Naive B cell (primary cell): ENCODE data around the gene KRT80. TPM values are rescaled to one million over a fixed set of nuclear protein-coding genes. Genes with fewer than 3 reads are reported as not detected.

Source experiments
- ATAC-seq, 2 donors: fragments of 150-1000 bp; cut with Tn5 transposase; 2 replicates each; pipeline ENCODE4 v1.10.0; 2021; ENCODE audit warnings: low read depth in 2 of 2, mild to moderate bottlenecking in 2 of 2, moderate library complexity in 2 of 2
- DNase-seq: peaks from one replicate; pipeline ENCODE4 v3.0.0; 2022
- H3K27ac Mint-ChIP-seq, 6 donors: one replicate each; pipeline ENCODE4 v1.8.0; 2020 to 2022; ENCODE audit warnings: mild to moderate bottlenecking in 6 of 6, mixed read lengths in 6 of 6, moderate library complexity in 5 of 6, inconsistent platforms in 2 of 6
- H3K27me3 Mint-ChIP-seq, 3 donors: one replicate each; pipeline ENCODE4 v1.8.0; 2021 to 2022; ENCODE audit warnings: mixed read lengths in 3 of 3, mild to moderate bottlenecking in 1 of 3
- H3K36me3 Mint-ChIP-seq, 2 donors: one replicate each; pipeline ENCODE4 v1.8.0; 2020 to 2022; ENCODE audit warnings: mixed read lengths in 2 of 2, inconsistent platforms in 1 of 2, mild to moderate bottlenecking in 1 of 2
- H3K4me1 Mint-ChIP-seq, 3 donors: one replicate each; pipeline ENCODE4 v1.8.0; 2020 to 2022; ENCODE audit warnings: mixed read lengths in 3 of 3, inconsistent platforms in 1 of 3, mild to moderate bottlenecking in 1 of 3, moderate library complexity in 1 of 3
- H3K4me3 Mint-ChIP-seq, 8 donors: one replicate each; pipeline ENCODE4 v1.8.0; 2020 to 2022; ENCODE audit warnings: mild to moderate bottlenecking in 8 of 8, mixed read lengths in 8 of 8, moderate library complexity in 8 of 8, inconsistent platforms in 2 of 8
- H3K9me3 Mint-ChIP-seq, 7 donors: one replicate each; pipeline ENCODE4 v1.8.0; 2020 to 2022; ENCODE audit warnings: mixed read lengths in 7 of 7, mild to moderate bottlenecking in 5 of 7, inconsistent platforms in 2 of 7, moderate library complexity in 1 of 7
- polyA plus RNA-seq, 6 donors: library from polyadenylated mRNA; unstranded; fragments of 300-500 nt; fragmentation: Illumina TruSeq; gene quantifications; one replicate each; pipeline ENCODE4 v1.2.3, GENCODE V29; 2021; ENCODE audit warnings: low read depth in 6 of 6

Gene KRT80
- polyA plus RNA-seq, 6 donors from 2014 or later = not detected

DNA sequence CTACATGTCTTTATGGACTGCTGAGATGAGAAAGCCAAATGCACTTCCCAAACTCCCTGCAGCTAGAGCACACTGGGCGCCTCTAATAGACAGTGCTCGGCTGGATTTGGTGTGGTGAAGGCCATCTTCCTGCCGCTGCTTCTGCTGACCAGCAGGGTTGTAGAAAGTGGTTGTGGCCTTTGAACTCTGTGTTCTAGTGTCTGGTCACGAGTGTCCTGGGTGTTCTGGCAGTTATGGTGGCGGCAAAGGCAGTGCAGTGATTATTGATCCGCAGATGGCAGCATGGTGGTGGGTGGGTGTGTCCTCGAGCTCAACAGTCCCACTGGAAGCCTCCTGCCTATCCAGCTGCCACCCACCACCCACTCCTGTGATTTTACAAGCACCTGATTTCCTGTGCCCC lies 68.9 kb downstream of the KRT80 start:
- Mint-ChIP-seq H3K27ac (peak overlapping the region in 1 of 6 donors; percentile 58), H3K36me3 (no peaks in the 10 kb centered on the region), H3K9me3 (no peaks in the 10 kb centered on the region), H3K4me1 (peaks cover 25 to 30% (median 30%) of the 10 kb centered on the region in 3 donors), H3K27me3 (peaks cover 14 to 34% (median 20%) of the 10 kb centered on the region in 3 donors), H3K4me3 (peak overlapping the region in 1 of 8 donors; percentile 35)
- ATAC-seq (no peak), DNase-seq (no peak)

GRCh38 chr12:52122540-52122871 lies 69.3 kb downstream of the KRT80 start:
- H3K4me1 Mint-ChIP-seq = peaks cover 25 to 34% (median 34%) of the 10 kb centered on the region in 3 donors
- H3K9me3 Mint-ChIP-seq = no peaks in the 10 kb centered on the region
- H3K36me3 Mint-ChIP-seq = no peaks in the 10 kb centered on the region
- no peak overlapping the region for H3K27ac Mint-ChIP-seq
- DNase-seq (no peak), ATAC-seq (no peak)
- no peak overlapping the region for H3K4me3 Mint-ChIP-seq
- peaks cover 13 to 30% (median 16%) of the 10 kb centered on the region in 3 donors for H3K27me3 Mint-ChIP-seq

GRCh38 chr12:52121824-52122539 lies 69.8 kb downstream of the KRT80 start:
- peaks cover 8 to 25% (median 11%) of the 10 kb centered on the region in 3 donors for H3K27me3 Mint-ChIP-seq
- peak overlapping the region in 1 of 8 donors; percentile 29 for H3K4me3 Mint-ChIP-seq
- ATAC-seq = peak in 1 of 2 donors; percentile 9
- H3K27ac Mint-ChIP-seq = peak overlapping the region in 5 of 6 donors; percentile 8 to 79 (median 47)
- DNase-seq = peak; percentile 56
- peaks cover 26 to 37% (median 36%) of the 10 kb centered on the region in 3 donors for H3K4me1 Mint-ChIP-seq
- H3K36me3 Mint-ChIP-seq = no peaks in the 10 kb centered on the region
- no peaks in the 10 kb centered on the region for H3K9me3 Mint-ChIP-seq

- ATAC-seq = no peak
- H3K4me3 Mint-ChIP-seq = peak overlapping the region in 1 of 8 donors; percentile 56
Observed at GRCh38 chr12:52120951-52121823, 70.6 kb downstream of the KRT80 start.

DNA sequence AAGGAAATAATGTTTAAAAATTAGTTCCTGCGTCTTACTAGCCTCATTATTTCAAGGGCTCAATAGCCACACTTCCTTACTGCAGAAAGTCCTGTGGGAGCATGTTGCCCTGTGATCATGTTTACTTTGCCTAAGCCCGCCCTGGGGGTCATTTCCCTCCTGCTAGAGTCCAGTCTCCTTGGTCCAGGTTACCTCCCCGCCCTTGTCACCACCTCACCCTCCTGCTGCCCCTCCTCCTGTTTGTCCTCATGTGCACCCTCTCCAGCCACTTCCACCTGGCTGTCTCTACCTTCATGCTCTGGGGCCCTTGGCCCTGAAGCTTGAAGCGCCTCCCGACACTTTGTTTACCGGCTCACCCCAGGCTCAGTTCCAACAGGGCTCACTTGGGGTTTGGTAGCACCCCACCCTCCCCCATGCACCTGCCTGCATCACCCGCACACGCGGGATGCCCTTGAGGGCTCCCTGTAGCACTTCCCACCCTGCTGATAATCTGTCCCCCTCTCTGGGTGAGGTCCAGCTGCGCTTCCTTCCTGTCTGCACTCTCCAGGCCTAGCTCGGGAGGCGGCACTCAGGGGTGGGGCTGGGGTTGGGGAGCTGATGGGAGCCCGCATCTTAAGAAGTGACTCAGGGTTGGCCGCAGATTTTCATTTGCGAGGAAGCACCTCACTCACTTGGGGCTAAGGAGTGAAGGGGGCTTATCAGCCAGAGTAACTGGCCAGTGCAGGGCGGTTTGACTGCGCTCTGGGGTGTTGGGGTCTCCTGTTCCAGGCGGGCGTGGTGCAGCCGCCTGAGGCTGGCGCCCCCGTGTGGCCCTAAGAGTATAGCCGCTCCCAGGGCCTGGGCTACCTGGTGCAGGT lies 72.2 kb downstream of the KRT80 start:
- H3K36me3 Mint-ChIP-seq = no peaks in the 10 kb centered on the region
- peaks cover 0 to 7% (median 5%) of the 10 kb centered on the region in 3 donors for H3K27me3 Mint-ChIP-seq
- H3K4me3 Mint-ChIP-seq = peak overlapping the region in 7 of 8 donors; percentile 23 to 80 (median 49)
- ATAC-seq = peak; percentile 9 to 29
- H3K4me1 Mint-ChIP-seq = peaks cover 33 to 49% (median 45%) of the 10 kb centered on the region in 3 donors
- peak overlapping the region; percentile 39 to 96 (median 91) for H3K27ac Mint-ChIP-seq
- no peaks in the 10 kb centered on the region for H3K9me3 Mint-ChIP-seq
- peak; percentile 31 for DNase-seq

More at GRCh38 chr12:52120951-52121823, 70.6 kb downstream of the KRT80 start:
- H3K4me1 Mint-ChIP-seq = peaks cover 33 to 45% (median 44%) of the 10 kb centered on the region in 3 donors
- no peaks in the 10 kb centered on the region for H3K9me3 Mint-ChIP-seq
- DNase-seq = no peak
- H3K27ac Mint-ChIP-seq = peak overlapping the region in 4 of 6 donors; percentile 8 to 79 (median 58)
- peaks cover 3 to 19% (median 5%) of the 10 kb centered on the region in 3 donors for H3K27me3 Mint-ChIP-seq
- H3K36me3 Mint-ChIP-seq = no peaks in the 10 kb centered on the region

Other genes starting within 250 kb of the KRT80 start
- 1 to 10 TPM in 1 of 6 donors, under 1 TPM in 4, not detected in 1; 0.43 to 1.1 (median 0.51) TPM for gene ACVR1B, start 240.3 kb downstream of the KRT80 start, polyA plus RNA-seq
- gene TAMALIN, start 185.1 kb downstream of the KRT80 start, polyA plus RNA-seq = 10 to 100 TPM in 5 of 6 donors, 1 to 10 TPM in 1; 2.9 to 28.7 (median 16.9) TPM
- gene NR4A1, start 140.6 kb downstream of the KRT80 start, polyA plus RNA-seq = 10 to 100 TPM in 4 of 6 donors, 1 to 10 TPM in 2; 6.7 to 24.9 (median 12.6) TPM
- 10 to 100 TPM; 20.1 to 35.5 (median 24.4) TPM for gene ATG101, start 122.0 kb downstream of the KRT80 start, polyA plus RNA-seq
- gene SMIM41, start 112.3 kb downstream of the KRT80 start, polyA plus RNA-seq = not detected
- gene KRT7, start 41.2 kb upstream of the KRT80 start, polyA plus RNA-seq = not detected
- gene KRT86, start 82.6 kb upstream of the KRT80 start, polyA plus RNA-seq = not detected
- gene KRT81, start 99.5 kb upstream of the KRT80 start, polyA plus RNA-seq = not detected
- gene KRT83, start 129.4 kb upstream of the KRT80 start, polyA plus RNA-seq = not detected
- gene KRT85, start 175.5 kb upstream of the KRT80 start, polyA plus RNA-seq = not detected
- gene KRT84, start 193.6 kb upstream of the KRT80 start, polyA plus RNA-seq = not detected
- not detected for gene KRT82, start 214.3 kb upstream of the KRT80 start, polyA plus RNA-seq
- gene KRT75, start 242.4 kb upstream of the KRT80 start, polyA plus RNA-seq = not detected